GM12872 (cell line): ENCODE data around the gene LRP1B.

Experiments
- CTCF ChIP-seq: IDR thresholded peaks from 3 replicates; pipeline ENCODE4 v1.5.1; 2011; ENCODE audit warnings: low read depth, mild to moderate bottlenecking, low read length, moderate library complexity; ENCODE audit not compliant: insufficient read depth

LRP1B gene

DNA sequence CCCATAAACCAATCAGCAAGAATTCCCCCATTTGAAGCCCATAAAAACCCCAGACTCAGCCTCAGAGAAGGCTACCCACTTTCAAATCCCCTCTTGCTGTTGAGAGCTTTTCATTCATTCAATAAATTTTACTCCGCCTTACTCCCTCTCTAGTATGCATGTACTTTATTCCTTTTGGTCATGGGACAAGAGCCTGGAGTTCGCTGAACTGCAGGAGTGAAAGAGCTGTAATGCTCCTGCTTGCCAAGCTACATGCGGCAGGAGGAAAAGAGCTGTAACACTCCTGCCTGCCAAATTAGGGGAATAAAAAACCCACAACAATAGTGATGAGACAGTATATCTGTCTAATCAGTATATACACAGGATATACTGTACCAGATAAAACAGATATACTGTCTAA is 1261.7 kb downstream of the LRP1B start:
- TF ChIP-seq CTCF: no peak

DNA sequence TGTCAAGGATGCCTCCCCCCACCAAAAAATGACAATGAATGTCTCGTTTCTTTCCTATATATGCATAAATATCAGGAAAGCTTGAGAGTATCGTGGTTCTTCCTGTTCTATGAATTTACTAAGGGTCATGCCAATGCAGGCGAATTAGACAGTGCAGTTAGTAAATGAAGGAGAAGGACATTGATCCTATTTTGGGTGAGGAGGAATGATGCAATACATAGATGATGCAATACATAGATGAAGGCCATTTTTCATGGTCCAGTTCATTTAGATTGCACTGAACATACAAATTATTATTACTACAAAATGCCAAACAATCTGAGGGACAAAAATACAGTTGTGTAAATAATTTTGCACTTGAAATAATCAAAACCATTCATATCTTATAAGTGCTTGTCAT is 1265.0 kb downstream of the LRP1B start:
- TF ChIP-seq CTCF: no peak

- TF ChIP-seq CTCF: peak; percentile 50; the same call in 2 of the 3 replicates
Observed at GRCh38 chr2:140863713-140864112, 1267.1 kb downstream of the LRP1B start.

- no peak for TF ChIP-seq CTCF
Observed at GRCh38 chr2:140862181-140862580, 1268.6 kb downstream of the LRP1B start.

- no peak for TF ChIP-seq CTCF
Observed at GRCh38 chr2:140861666-140862065, 1269.2 kb downstream of the LRP1B start.

GRCh38 chr2:140855471-140855870 is 1275.3 kb downstream of the LRP1B start:
- no peak for TF ChIP-seq CTCF

DNA sequence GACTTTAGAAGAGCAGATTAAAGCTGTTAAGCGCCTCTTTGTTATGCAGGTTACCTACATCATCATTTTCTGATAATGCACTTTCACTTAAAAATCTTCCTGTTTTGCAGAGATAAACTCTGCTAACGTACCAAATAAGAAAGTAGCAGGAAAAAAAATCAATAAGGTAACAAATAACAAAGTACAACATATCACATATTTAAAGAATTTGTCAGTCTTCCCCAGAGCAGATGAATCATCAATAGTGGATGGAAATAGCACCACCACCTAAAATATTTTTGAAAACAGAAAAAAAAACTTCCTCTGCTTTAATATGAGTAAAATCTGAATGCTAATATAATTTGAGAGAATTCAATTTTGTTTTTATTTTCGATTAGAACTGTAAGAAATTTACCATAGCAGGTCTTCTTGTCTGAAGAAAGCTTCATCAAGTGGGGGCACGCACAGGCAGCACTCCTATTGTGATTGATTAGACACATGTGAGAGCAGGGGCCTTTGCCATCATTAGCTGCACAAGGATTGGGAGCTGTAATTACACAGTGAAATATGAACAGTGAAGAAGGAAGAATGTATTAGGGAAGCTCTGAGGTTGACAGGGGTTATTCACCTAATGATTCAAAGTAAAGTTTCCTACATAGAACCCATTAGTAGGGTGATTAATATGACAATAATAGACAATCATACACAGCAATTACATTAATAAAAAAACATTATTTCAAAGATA is 1279.4 kb downstream of the LRP1B start:
- TF ChIP-seq CTCF: no peak
